HG02852 (cell line): ENCODE results near the gene TRIL.

Experiments
- ATAC-seq: cut with Tn5 transposase; IDR thresholded peaks from one replicate; pipeline ENCODE4 v1.9.1; 2021; ENCODE audit warnings: mild to moderate bottlenecking, moderate library complexity; ENCODE audit not compliant: unreplicated experiment

The TRIL gene

GRCh38 chr7:28958235-28958979 lies at the start of gene TRIL:
Gene TRIL, minus strand, starts transcription at chr7:28958330. Its CDS starts 284 bp downstream, at chr7:28958046.
- no peak for ATAC-seq

GRCh38 chr7:29007127-29007526 lies 49.0 kb upstream of the TRIL start:
- ATAC-seq, result no peak

GRCh38 chr7:29005829-29006228 lies 47.7 kb upstream of the TRIL start:
- ATAC-seq, result no peak

- ATAC-seq, result no peak
Observed at GRCh38 chr7:29005406-29005805, 47.3 kb upstream of the TRIL start.

GRCh38 chr7:29003703-29004102 lies 45.6 kb upstream of the TRIL start:
- ATAC-seq, result no peak

- ATAC-seq, result no peak
Observed at GRCh38 chr7:29000717-29001076, 42.6 kb upstream of the TRIL start.

GRCh38 chr7:28999895-29000716 lies 42.0 kb upstream of the TRIL start:
- no peak for ATAC-seq

GRCh38 chr7:28999427-28999826 lies 41.3 kb upstream of the TRIL start:
- ATAC-seq, result no peak

GRCh38 chr7:28998105-28998504 lies 40.0 kb upstream of the TRIL start:
- no peak for ATAC-seq

- no peak for ATAC-seq
Observed at GRCh38 chr7:28996836-28997235, 38.7 kb upstream of the TRIL start.

- ATAC-seq, result no peak
Observed at GRCh38 chr7:28993371-28993770, 35.2 kb upstream of the TRIL start.

GRCh38 chr7:28992798-28993197 lies 34.7 kb upstream of the TRIL start:
- ATAC-seq, result no peak

- no peak for ATAC-seq
Observed at GRCh38 chr7:28990200-28990960, 32.2 kb upstream of the TRIL start.

GRCh38 chr7:28989211-28989980 lies 31.3 kb upstream of the TRIL start:
- no peak for ATAC-seq

GRCh38 chr7:28988810-28989209 lies 30.7 kb upstream of the TRIL start:
- ATAC-seq, result no peak

- no peak for ATAC-seq
Observed at GRCh38 chr7:28988091-28988490, 30.0 kb upstream of the TRIL start.

- ATAC-seq, result no peak
Observed at GRCh38 chr7:28986765-28987110, 28.6 kb upstream of the TRIL start.

GRCh38 chr7:28986028-28986764 lies 28.1 kb upstream of the TRIL start:
- no peak for ATAC-seq

- ATAC-seq, result no peak
Observed at GRCh38 chr7:28984631-28985030, 26.5 kb upstream of the TRIL start.

- ATAC-seq, result no peak
Observed at GRCh38 chr7:28984217-28984616, 26.1 kb upstream of the TRIL start.
